ENCODE measurements around the gene SCAMP3.

DNA sequence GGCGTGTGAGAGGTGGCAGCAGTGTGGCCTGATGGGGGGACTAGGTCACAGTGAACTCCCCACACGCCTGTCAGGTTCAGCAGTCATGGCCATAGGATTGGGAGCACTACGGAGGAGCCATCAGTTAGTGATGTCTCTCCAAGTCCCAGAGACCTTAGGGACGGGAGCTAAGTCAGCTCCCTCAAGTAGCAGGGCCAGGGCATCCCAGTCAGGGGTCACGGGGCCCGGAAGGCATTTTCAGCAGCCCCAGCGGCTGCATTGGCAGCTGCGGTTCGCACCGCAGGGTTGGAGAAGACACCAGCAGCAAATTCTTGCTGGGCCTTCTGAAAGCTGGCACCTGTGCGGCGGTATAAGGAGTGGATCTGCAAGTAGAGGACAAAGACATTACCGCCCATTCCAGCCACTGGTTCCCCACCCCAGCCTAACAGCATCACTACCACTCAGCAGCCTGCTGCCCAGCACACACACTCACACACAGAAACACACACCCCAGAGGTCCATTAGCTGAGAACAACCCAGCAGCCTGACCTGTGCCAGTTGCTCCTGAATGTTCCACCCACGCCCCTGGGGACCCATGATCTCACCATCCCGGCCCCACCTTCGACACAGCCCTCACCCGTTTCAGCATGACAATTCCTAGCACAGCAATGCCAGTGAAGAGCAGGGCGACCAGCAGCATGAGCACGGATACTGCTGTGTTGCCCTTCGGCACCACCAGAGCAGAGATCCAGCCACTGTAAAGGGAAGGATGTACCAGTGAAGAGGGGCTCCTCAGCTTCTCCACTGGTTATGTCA, 5.9 kb downstream of the SCAMP3 start:
- TF ChIP-seq FOXK2 (IDR thresholded peaks at IDR 0.05) (no peak), SUZ12 (IDR thresholded peaks at IDR 0.05) (no peak), TARDBP (IDR thresholded peaks at IDR 0.05) (no peak), SP1 (IDR thresholded peaks at IDR 0.05) (no peak), HDGF (IDR thresholded peaks at IDR 0.05; ENCODE audit: borderline replicate concordance) (0 out of 2 replicates have a peak, but pooled peaks have one; percentile 19), ELF4 (IDR thresholded peaks at IDR 0.05) (no peak), FOXM1 (IDR thresholded peaks at IDR 0.05; ENCODE audit: borderline replicate concordance) (no peak), LEF1 (IDR thresholded peaks at IDR 0.05; ENCODE audit: borderline replicate concordance) (no peak), FOXA1 (IDR thresholded peaks at IDR 0.05) (no peak), BHLHE40 (IDR thresholded peaks at IDR 0.05; ENCODE audit: borderline replicate concordance) (no peak), ARNT (IDR thresholded peaks at IDR 0.05) (no peak), ZNF384 (IDR thresholded peaks at IDR 0.05) (no peak), CTBP1 (IDR thresholded peaks at IDR 0.05; ENCODE audit: borderline replicate concordance) (no peak)
- TF ChIP-seq, protein P1, sequence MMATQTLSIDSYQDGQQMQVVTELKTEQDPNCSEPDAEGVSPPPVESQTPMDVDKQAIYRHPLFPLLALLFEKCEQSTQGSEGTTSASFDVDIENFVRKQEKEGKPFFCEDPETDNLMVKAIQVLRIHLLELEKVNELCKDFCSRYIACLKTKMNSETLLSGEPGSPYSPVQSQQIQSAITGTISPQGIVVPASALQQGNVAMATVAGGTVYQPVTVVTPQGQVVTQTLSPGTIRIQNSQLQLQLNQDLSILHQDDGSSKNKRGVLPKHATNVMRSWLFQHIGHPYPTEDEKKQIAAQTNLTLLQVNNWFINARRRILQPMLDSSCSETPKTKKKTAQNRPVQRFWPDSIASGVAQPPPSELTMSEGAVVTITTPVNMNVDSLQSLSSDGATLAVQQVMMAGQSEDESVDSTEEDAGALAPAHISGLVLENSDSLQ (IDR thresholded peaks at IDR 0.05) = no peak
